22Rv1 (cell line): ENCODE data around the gene SMYD3.

Source experiments
- H3K27ac ChIP-seq: fragments of 450-650 bp; 2 replicates; pipeline ENCODE4 v1.5.1; 2017
- ZFX ChIP-seq: fragments of 450-650 bp; IDR thresholded peaks from 2 replicates; pipeline ENCODE4 v1.6.1; 2017; ENCODE audit warnings: antibody characterized with exemption, borderline replicate concordance
- TF ChIP-seq, protein P1 (sequence below): fragments of 450-650 bp; IDR thresholded peaks from 2 replicates; pipeline ENCODE4 v1.5.1; 2017; ENCODE audit warnings: mild to moderate bottlenecking

Gene SMYD3

DNA sequence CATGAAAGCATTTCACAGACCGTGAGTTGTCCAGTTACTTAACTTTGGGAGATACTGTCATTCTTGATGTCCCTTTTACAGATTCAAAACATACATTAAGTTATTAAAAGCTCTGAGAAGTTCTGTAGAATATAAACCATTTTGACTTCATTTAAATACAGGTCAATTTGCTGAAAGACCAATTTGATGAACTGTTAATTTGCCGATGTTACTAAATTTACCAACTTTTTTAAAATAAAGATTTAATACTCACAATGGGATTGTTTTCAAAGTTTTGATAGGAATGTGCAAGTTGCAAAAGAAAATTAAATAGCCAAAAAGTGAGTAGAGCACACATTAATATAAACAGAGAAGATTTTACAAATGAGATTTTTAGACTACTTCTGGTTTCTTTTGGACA lies 666.1 kb downstream of the SMYD3 start:
- TF ChIP-seq, protein P1, sequence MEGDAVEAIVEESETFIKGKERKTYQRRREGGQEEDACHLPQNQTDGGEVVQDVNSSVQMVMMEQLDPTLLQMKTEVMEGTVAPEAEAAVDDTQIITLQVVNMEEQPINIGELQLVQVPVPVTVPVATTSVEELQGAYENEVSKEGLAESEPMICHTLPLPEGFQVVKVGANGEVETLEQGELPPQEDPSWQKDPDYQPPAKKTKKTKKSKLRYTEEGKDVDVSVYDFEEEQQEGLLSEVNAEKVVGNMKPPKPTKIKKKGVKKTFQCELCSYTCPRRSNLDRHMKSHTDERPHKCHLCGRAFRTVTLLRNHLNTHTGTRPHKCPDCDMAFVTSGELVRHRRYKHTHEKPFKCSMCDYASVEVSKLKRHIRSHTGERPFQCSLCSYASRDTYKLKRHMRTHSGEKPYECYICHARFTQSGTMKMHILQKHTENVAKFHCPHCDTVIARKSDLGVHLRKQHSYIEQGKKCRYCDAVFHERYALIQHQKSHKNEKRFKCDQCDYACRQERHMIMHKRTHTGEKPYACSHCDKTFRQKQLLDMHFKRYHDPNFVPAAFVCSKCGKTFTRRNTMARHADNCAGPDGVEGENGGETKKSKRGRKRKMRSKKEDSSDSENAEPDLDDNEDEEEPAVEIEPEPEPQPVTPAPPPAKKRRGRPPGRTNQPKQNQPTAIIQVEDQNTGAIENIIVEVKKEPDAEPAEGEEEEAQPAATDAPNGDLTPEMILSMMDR = no peak
- TF ChIP-seq ZFX = no peak

DNA sequence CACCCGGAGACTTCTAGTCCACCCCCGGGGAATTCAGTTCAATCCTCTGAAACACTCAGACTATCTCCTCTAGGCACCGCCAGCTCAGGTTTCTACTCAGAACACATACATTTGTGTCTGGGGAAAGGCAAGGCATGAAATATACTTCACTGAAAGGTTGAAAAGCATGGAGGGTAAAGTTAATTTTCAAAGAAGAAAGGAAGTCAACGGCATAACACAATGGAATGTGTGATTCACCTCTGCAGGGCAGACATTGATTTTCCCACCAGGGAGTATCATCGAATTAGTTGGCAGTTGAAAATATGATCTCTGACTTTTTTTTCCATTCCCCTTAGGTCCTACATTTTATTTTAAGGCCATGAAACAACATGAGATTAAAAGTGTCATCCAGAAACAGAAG lies 669.4 kb downstream of the SMYD3 start:
- TF ChIP-seq, protein P1 = no peak
- no peak for TF ChIP-seq ZFX
- H3K27ac ChIP-seq = no peak overlapping the region

More for the DNA sequence above, 666.1 kb downstream of the SMYD3 start:
- no peak overlapping the region for H3K27ac ChIP-seq

DNA sequence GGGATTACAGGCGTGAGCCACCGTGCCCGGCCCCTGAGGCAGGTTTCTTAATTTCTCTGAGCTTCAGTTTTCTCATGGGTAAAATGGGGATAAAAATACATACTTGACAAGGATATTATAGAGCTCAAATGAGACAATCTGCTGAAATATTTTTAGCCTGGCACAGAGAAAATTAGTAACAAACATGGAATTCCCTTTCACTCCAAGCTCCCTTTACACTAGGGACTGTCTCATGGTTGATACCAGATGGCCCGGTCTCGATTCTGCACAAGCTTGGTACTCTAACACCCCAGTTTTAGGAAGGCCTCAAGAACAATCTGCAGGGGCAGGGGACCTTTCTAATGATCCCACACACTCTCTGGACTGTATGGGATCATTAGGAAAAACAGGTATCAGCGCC lies 671.7 kb downstream of the SMYD3 start:
- no peak for TF ChIP-seq ZFX
- TF ChIP-seq, protein P1 = no peak

DNA sequence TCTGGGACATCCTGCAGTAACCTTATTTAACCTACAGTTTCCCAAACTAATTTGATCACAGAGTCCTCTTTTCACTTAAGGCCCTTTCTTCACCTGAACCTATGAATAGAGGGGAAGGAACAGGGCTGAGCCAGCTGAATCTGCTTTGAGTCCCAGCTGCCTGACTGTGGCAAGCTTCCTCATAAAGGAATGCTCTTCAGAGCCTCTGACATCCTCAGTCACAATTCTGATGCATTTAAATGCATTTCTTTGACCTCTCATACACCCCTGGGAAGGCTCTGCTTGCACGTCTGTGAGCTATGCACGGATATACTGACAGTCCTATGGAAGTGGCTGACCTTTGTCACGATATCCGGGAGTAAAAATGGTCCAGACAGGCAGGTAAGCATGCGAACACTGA lies 673.1 kb downstream of the SMYD3 start:
- H3K27ac ChIP-seq = no peak overlapping the region
- TF ChIP-seq, protein P1 = no peak
- no peak for TF ChIP-seq ZFX

More for the DNA sequence above, 671.7 kb downstream of the SMYD3 start:
- H3K27ac ChIP-seq = no peak overlapping the region

DNA sequence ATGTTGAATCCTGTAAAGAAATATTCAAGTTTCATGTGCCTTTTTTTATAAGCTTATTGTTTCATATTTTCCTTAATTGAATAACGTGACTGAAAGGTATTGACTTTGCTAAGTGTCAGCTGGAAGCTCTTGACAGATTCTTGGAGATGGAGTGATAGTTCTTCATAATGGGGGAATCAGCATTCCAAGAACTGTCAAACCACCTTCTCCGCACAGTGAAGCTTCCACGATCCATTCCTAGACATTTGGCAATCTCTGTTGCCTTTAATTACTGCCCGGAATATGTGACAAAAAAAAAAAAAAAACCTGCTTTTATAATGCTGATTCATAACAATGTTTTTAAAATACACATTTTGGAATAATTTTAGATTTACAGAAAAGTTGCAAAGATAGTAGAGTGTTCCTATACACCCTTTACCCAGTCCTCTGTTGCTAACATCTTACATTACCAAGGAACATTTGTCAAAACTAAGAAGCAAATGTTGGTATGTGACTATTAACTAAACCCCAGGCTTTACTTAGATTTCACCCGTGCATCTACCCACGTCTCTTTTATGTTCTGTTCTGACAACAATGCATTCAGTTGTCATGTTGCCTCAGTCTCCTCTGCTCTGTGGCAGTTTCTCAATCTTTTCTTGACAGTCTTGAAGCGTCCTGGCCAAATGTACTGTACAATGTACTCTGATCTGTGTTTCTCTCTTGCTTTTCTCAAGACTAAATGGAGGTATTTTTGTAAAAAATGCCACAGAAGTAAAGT lies 674.1 kb downstream of the SMYD3 start:
- TF ChIP-seq, protein P1 = no peak
- TF ChIP-seq ZFX = no peak
- no peak overlapping the region for H3K27ac ChIP-seq

DNA sequence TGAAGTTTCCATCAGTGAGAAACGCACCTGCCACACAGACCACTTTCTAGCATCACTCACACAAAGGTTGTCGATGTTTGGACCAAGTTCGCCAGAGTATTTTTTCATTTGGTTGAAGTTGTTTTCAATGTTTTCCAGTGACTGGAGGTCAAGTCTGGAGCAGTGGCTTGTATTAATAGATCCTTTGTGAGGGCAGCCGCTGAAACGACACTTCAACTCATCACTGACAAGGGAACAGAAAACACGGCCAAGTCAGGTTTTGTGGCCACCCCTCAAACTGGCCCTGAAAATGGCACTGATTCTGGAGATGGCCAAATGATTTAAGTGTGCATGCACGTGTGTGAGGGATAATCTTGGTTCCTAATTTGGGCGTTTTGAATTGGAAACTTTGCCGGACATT lies 675.6 kb downstream of the SMYD3 start:
- no peak for TF ChIP-seq ZFX
- TF ChIP-seq, protein P1 = no peak
- no peak overlapping the region for H3K27ac ChIP-seq

DNA sequence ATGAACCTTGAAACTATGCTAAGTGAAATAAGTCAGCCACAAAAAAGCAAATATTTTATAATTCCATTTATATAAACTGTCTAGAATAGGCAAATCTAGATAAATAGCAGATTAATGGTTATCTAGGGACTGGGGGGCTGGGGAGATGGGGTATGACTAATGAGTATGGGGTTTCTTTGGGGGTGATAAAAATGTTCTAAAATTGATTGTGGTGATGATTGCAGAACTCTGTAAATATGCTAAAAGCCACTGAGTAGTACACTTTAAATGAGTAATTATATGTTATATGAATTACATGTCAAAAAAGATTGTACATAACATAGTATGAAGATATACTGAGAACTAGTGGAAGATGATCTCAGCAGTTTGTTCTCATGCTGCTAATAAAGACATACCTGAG lies 677.3 kb downstream of the SMYD3 start:
- TF ChIP-seq ZFX = no peak
- TF ChIP-seq, protein P1 = no peak
- H3K27ac ChIP-seq = no peak overlapping the region
